ENCODE data around the gene TMA16. TPM values are rescaled to one million over a fixed set of nuclear protein-coding genes. Genes with fewer than 3 reads are reported as not detected.
"Not testable (repeated sequence)": the region's sequence is repeated elsewhere in the genome, so short reads cannot be mapped to it uniquely, and the experiment has no call there.

The TMA16 gene
- total RNA-seq, 1 donor from 2014 or later: 26.1 TPM

GRCh38 chr4:163505374-163505773 is 10.9 kb downstream of the TMA16 start:
- no peak for DNase-seq (ENCODE audit: extremely low read depth, low read depth, low spot score)

- DNase-seq (ENCODE audit: extremely low read depth, low read depth, low spot score): no peak
Measured at GRCh38 chr4:163515198-163515597, 20.7 kb downstream of the TMA16 start.

- DNase-seq (ENCODE audit: extremely low read depth, low read depth, low spot score): no peak
Measured at GRCh38 chr4:163523791-163524365, 29.4 kb downstream of the TMA16 start.

GRCh38 chr4:163525982-163526381 is 31.5 kb downstream of the TMA16 start:
- no peak for DNase-seq (ENCODE audit: extremely low read depth, low read depth, low spot score)

GRCh38 chr4:163527172-163527571 is 32.7 kb downstream of the TMA16 start:
- no peak for DNase-seq (ENCODE audit: extremely low read depth, low read depth, low spot score)

GRCh38 chr4:163528653-163529052 is 34.2 kb downstream of the TMA16 start:
- no peak for DNase-seq (ENCODE audit: extremely low read depth, low read depth, low spot score)

GRCh38 chr4:163534056-163534455 is 39.6 kb downstream of the TMA16 start:
- no peak for DNase-seq (ENCODE audit: extremely low read depth, low read depth, low spot score)

DNA sequence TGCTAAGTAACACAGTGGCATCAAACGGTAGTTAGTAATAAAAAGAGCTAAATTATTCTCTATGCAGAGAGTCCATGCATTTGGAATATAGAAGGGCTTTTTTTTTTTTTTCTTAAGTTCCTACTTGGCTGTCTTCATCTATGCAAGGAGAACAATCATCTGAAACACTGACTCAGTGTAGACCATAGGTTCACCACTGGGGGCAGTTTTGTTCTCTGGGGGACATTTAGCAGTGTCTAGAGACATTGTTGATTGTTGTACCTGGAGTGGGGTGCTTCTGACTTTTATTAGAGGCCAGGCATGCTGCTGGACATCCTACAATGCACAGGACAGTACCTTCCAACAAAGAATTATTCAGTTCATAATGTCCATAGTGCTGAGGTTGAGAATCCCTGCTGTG is 41.2 kb downstream of the TMA16 start:
- DNase-seq (ENCODE audit: extremely low read depth, low read depth, low spot score): no peak

GRCh38 chr4:163536091-163536490 is 41.6 kb downstream of the TMA16 start:
- DNase-seq (ENCODE audit: extremely low read depth, low read depth, low spot score): no peak

DNA sequence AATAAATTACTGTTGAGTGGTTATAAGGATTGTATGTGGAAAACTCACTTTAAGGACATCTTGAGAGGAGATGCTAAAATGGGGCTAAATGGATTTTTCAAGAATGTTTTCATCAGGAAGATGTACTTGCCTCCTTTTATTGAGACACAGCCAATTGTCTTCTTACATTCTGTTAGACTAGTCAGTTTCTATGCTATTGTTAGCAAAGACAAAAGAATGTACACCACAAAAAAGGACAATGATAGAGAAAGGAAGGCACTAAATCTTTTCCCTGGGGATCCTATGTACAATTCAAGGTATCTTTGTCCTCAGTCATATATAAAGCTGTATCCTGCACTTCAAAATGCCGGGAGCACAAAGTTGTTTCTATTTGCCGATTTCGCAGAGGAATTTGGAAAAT is 42.6 kb downstream of the TMA16 start:
- DNase-seq (ENCODE audit: extremely low read depth, low read depth, low spot score): no peak

DNA sequence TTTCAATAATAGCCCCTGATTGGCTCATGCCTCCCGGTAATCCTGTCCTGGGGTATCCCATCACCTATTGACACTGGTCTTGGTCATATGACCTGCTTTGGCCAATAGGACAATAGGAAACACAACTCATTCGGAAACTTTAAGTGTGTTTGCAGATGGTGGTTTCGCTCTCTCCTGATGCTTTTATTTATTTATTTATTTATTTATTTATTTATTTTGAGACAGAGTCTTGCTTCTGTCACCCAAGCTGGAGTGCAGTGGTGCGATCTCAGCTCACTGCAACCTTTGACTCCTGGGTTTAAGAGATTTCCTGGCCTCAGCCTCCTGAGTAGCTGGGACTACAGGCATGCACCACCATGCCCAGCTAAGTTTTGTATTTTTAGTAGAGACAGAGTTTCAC is 44.3 kb downstream of the TMA16 start:
- not testable (repeated sequence) for DNase-seq (ENCODE audit: extremely low read depth, low read depth, low spot score)

- DNase-seq (ENCODE audit: extremely low read depth, low read depth, low spot score): no peak
Measured at GRCh38 chr4:163540448-163540847, 46.0 kb downstream of the TMA16 start.

DNA sequence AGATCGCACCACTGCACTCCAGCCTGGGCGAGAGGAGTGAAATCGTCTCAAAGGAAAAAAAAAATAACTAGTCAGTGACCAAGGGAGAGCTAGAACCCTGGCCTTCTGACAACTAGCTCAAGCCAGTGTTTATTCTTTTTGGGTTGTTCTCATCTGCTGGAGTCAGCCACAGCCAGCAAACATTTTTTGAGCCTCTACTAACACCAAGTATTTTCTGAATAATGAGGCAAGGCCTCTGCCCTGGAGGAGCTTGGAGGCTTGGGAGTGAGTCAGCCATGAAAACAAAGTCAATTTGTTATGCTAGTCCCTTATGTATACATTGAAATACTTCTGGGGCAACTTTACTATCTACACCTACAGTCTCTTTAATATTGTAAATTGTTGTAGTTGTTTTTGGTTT is 46.5 kb downstream of the TMA16 start:
- no peak for DNase-seq (ENCODE audit: extremely low read depth, low read depth, low spot score)

GRCh38 chr4:163542275-163542674 is 47.8 kb downstream of the TMA16 start:
- no peak for DNase-seq (ENCODE audit: extremely low read depth, low read depth, low spot score)

DNA sequence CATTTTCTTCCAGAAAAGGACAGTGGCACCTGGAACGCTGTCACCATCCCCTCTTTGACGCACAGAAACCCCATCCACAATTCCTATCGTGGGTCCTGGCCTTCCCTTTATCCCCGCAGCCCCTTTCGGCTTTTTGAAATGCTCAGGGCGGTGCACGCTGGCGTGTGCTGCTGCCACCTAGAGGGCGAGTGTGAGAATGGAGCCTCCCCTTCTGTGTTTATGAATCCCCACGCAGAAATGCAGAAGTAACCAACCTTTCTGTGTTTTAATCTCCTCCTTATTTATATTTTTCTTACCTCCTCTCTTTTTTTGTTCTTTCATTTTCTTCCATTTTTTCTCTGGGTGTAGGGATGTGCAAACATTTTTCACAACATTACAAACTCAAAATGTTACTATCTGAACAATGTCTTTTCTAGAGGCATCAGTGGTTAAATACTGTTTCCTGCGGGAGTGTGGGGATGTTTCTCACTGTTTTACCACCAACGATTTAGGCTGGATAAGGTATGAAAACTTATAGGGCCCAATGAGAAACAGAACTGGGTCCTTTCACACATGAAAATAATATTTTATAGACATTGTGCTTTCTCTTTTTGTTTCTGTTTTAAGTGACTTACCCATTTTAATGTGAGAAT is 50.0 kb downstream of the TMA16 start:
- DNase-seq (ENCODE audit: extremely low read depth, low read depth, low spot score): no peak

DNA sequence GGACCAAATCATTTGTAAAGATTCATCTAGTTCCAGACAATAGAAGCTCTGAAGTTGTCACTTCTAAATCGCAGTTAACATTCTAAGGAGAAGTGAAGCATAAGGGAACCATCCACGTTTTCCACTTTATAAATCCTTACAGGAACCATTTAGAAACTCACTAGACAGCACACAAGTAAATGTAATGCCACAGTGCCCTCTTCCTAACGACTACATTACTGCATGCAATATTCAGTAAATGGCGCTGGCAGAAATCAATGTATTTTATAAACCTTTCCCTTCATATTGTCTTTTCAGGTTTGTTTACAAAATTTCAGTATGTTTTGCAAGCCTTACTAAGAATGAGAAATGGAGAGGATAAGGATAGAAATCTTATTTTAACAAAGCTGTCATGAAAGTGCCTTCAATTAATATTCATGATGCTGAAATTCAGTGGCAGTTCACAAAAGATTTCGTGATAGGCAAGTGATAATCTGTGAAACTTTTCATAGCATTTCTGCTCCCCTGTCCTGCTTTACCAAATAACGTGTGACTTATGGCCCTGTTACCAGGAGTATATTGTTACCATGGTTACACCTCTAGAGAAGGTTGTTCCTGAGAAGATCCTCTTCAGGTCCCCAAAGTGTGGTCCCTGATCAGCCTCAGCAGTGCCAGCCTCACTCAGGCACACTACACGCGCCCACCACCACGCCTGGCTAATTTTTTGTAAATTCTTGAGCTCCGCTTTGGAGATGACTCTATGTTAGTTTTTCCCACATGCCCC is 54.2 kb downstream of the TMA16 start:
- peak; percentile 50 for DNase-seq (ENCODE audit: extremely low read depth, low read depth, low spot score)

DNA sequence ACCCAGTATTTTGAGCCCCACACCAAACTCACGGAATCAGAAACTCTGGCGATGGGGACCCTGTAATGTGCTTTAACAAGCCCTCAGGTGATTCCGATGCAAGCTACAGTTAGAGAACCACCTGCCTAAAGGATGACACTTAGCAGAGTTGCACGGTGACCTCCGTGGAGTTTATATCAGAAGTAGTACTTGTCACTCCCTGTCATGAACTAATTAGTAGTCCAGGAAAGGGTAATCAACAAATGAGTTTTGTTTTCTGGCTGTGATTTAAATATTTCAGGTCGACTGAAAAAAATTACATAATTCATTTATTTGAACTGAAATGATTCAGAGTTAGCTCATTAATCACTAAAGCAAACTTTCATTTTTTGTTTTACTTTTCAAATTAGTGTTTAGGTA is 56.4 kb downstream of the TMA16 start:
- DNase-seq (ENCODE audit: extremely low read depth, low read depth, low spot score): no peak

GRCh38 chr4:163553146-163553545 is 58.7 kb downstream of the TMA16 start:
- no peak for DNase-seq (ENCODE audit: extremely low read depth, low read depth, low spot score)

- DNase-seq (ENCODE audit: extremely low read depth, low read depth, low spot score): no peak
Measured at GRCh38 chr4:163554870-163555465, 60.5 kb downstream of the TMA16 start.

- DNase-seq (ENCODE audit: extremely low read depth, low read depth, low spot score): no peak
Measured at GRCh38 chr4:163556177-163556576, 61.7 kb downstream of the TMA16 start.

DNA sequence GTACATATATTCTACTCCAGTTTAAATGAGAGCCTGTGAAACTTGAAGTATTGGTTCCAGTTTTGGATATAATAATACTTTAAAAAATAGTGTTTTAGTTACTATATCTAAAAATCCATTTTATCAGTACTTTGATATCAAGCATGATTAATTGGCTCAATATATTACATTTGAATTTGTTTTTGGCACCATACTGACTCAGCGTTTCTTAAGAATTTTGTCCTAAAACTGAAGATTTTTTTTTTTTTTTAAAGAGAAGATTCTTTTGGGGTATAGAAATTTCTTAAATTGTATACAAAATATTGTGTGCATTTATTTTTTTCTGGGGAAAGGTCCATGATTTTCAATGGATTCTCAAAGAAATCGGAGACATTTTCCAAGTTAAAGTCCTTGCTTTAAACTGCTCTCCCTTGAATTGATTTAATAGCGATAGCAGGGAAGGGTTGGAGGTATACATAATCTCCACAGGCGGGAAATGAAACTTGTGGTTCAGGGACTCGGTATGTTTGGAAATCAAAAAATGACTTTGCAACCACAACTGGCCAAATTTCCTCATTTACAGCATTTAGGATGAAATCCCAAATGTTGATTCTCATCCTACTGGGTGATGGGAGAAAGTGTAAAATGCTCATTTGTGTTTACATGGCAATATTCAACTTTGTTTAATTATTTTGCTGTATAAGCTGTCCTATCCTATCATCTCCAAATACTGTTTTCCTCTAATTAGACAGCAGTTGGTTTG is 62.3 kb downstream of the TMA16 start:
- DNase-seq (ENCODE audit: extremely low read depth, low read depth, low spot score): no peak

All from glomerular endothelial cell (primary cell).